IMR-90 (cell line): ENCODE data around the gene PAX8.

Source experiments
- CHD1 ChIP-seq: IDR thresholded peaks from 2 replicates; pipeline ENCODE4 v1.6.1; 2012; ENCODE audit warnings: low read depth, low read length, improper control_type of control experiment
- CTCF ChIP-seq: conservative IDR thresholded peaks from 2 replicates; pipeline ENCODE4 v1.5.1; 2012; ENCODE audit warnings: mild to moderate bottlenecking, low read depth, low read length, improper control_type of control experiment
- MAFK ChIP-seq: IDR thresholded peaks from 2 replicates; pipeline ENCODE4 v1.6.1; 2012; ENCODE audit warnings: low read depth, low read length, improper control_type of control experiment
- MAZ ChIP-seq: IDR thresholded peaks from 2 replicates; pipeline ENCODE4 v1.6.1; 2012; ENCODE audit warnings: low read depth, mild to moderate bottlenecking, low read length, improper control_type of control experiment, moderate library complexity, borderline replicate concordance
- MXI1 ChIP-seq: IDR thresholded peaks from 2 replicates; pipeline ENCODE4 v1.6.1; 2012; ENCODE audit warnings: low read depth, mild to moderate bottlenecking, low read length, moderate library complexity, borderline replicate concordance
- NFE2L2 ChIP-seq: fragments of 150-350 bp; IDR thresholded peaks from 2 replicates; pipeline ENCODE4 v1.6.1; 2016; ENCODE audit warnings: low read depth, mild to moderate bottlenecking, low read length
- POLR2A ChIP-seq: IDR thresholded peaks from 2 replicates; pipeline ENCODE4 v1.6.1; 2012; ENCODE audit warnings: mild to moderate bottlenecking, low read depth, low read length
- RAD21 ChIP-seq: IDR thresholded peaks from 2 replicates; pipeline ENCODE4 v1.6.1; 2012; ENCODE audit warnings: low read length, improper control_type of control experiment
- RCOR1 ChIP-seq: IDR thresholded peaks from 2 replicates; pipeline ENCODE4 v1.6.1; 2012; ENCODE audit warnings: mild to moderate bottlenecking, low read length, improper control_type of control experiment; ENCODE audit not compliant: insufficient replicate concordance
- RFX5 ChIP-seq: IDR thresholded peaks from 2 replicates; pipeline ENCODE4 v1.8.0; 2012; ENCODE audit warnings: low read depth, mild to moderate bottlenecking, low read length, moderate library complexity
- SMC3 ChIP-seq: fragments of 150-350 bp; IDR thresholded peaks from 2 replicates; pipeline ENCODE4 v1.6.1; 2016; ENCODE audit warnings: low read depth, mild to moderate bottlenecking, antibody characterized with exemption, low read length, moderate library complexity
- USF2 ChIP-seq: fragments of 150-350 bp; IDR thresholded peaks from 2 replicates; pipeline ENCODE4 v1.6.1; 2017; ENCODE audit warnings: mild to moderate bottlenecking, antibody characterized with exemption, low read length, low read depth

GRCh38 chr2:113284476-113284875 is 5.8 kb upstream of the PAX8 start:
- no peak for TF ChIP-seq CTCF
- no peak for TF ChIP-seq POLR2A
- no peak for TF ChIP-seq USF2
- TF ChIP-seq SMC3, result no peak
- no peak for TF ChIP-seq RAD21
- TF ChIP-seq RFX5, result no peak
- no peak for TF ChIP-seq MXI1
- TF ChIP-seq MAFK, result no peak
- no peak for TF ChIP-seq MAZ
- TF ChIP-seq RCOR1, result no peak
- no peak for TF ChIP-seq NFE2L2
- no peak for TF ChIP-seq CHD1
